Activated CD8-positive, alpha-beta memory T cell treated with anti-CD3 and anti-CD28 coated beads, Interleukin-2, amount 50 U/mL, for 48 hours (primary cell): ENCODE data around the gene IL12RB2.
"Not testable (repeated sequence)": the region's sequence is repeated elsewhere in the genome, so short reads cannot be mapped to it uniquely, and the experiment has no call there.

Experiments
- DNase-seq: peaks from one replicate; pipeline ENCODE4 v3.0.0-alpha.2; 2020

IL12RB2 gene

GRCh38 chr1:67433837-67434236 lies 126.2 kb downstream of the IL12RB2 start:
- no peak for DNase-seq

- DNase-seq, result no peak
These were observed 126.8 kb downstream of the IL12RB2 start for GRCh38 chr1:67434491-67434890.

- no peak for DNase-seq
These were observed 128.9 kb downstream of the IL12RB2 start for GRCh38 chr1:67436511-67437055.

GRCh38 chr1:67437961-67438360 lies 130.3 kb downstream of the IL12RB2 start:
- no peak for DNase-seq

- no peak for DNase-seq
These were observed 131.8 kb downstream of the IL12RB2 start for GRCh38 chr1:67439277-67440029.

GRCh38 chr1:67440339-67440738 lies 132.7 kb downstream of the IL12RB2 start:
- DNase-seq, result no peak

- peak; percentile 68 for DNase-seq
These were observed 133.5 kb downstream of the IL12RB2 start for GRCh38 chr1:67441183-67441582.

- no peak for DNase-seq
These were observed 134.1 kb downstream of the IL12RB2 start for GRCh38 chr1:67441739-67442281.

GRCh38 chr1:67446014-67446413 lies 138.3 kb downstream of the IL12RB2 start:
- not testable (repeated sequence) for DNase-seq
